H1 (cell line): ENCODE results near the gene AK8. TPM values are rescaled to one million over a fixed set of nuclear protein-coding genes. Genes with fewer than 3 reads are reported as not detected.

Experiments
- BRCA1 ChIP-seq: IDR thresholded peaks from 2 replicates; pipeline ENCODE4 v1.6.1; 2012; ENCODE audit warnings: low read depth, low read length, improper control_type of control experiment
- CBX8 ChIP-seq: fragments of 300-800, 300-1000 bp; sonication (generic); IDR thresholded peaks from 2 replicates; pipeline ENCODE4 v1.7.1; 2016; ENCODE audit warnings: low read depth, low read length, borderline replicate concordance
- CHD2 ChIP-seq: IDR thresholded peaks from 2 replicates; pipeline ENCODE4 v1.6.1; 2012; ENCODE audit warnings: low read length, improper control_type of control experiment
- CHD7 ChIP-seq: fragments of 300-600 bp; sonication (generic); IDR thresholded peaks from 2 replicates; pipeline ENCODE4 v1.7.1; 2012; ENCODE audit warnings: low read length, moderate library complexity, mild to moderate bottlenecking, inconsistent platforms; ENCODE audit not compliant: insufficient replicate concordance
- GTF2F1 ChIP-seq: IDR thresholded peaks from 2 replicates; pipeline ENCODE4 v1.6.1; 2012; ENCODE audit warnings: low read depth, low read length, improper control_type of control experiment, borderline replicate concordance
- KDM4A ChIP-seq: IDR thresholded peaks from one replicate; pipeline ENCODE4 v1.7.1; 2012; ENCODE audit warnings: low read depth, mild to moderate bottlenecking, moderate library complexity, low read length, inconsistent platforms; ENCODE audit not compliant: severe bottlenecking
- SP1 ChIP-seq: IDR thresholded peaks from 2 replicates; pipeline ENCODE4 v1.6.1; 2011; ENCODE audit warnings: low read depth, low read length
- USF2 ChIP-seq: IDR thresholded peaks from 2 replicates; pipeline ENCODE4 v1.6.1; 2011; ENCODE audit warnings: low read length, improper control_type of control experiment
- polyA plus RNA-seq, 7 experiments: library from polyadenylated mRNA; depleted of rRNA in 3 of 7; stranded (reverse) in 5 of 7; unstranded in 2 of 7; fragments of >200 nt in 5 of 7; fragments of 200-250 nt in 2 of 7; gene quantifications; 1 replicate in 5 of 7; 2 replicates in 1 of 7; 4 replicates in 1 of 7; pipeline versions ENCODE4 v1.2.1 to v1.2.3, GENCODE V29; 2011 to 2013; ENCODE audit warnings: missing spikeins in 2 of 7, mixed read lengths in 2 of 7
- total RNA-seq: library from RNA; stranded (reverse); fragmentation: NEBNext Ultra II Directional; extraction: Animal tissue kit (Norgen Biotek cat#: 25700); gene quantifications from 2 replicates; pipeline ENCODE4 v1.2.1, GENCODE V29; 2021

The AK8 gene
- total and polyA plus RNA-seq, 2 of the 8 experiments (the other 6 are each of a cell fraction or from before 2014, with no cell fraction given) = 0.35 to 0.48 TPM

- TF ChIP-seq CHD7 (no peak), SP1 (no peak), KDM4A (no peak), GTF2F1 (no peak), USF2 (no peak), BRCA1 (no peak), CHD2 (no peak), CBX8 (no peak)
Observed at GRCh38 chr9:132853482-132853881, 24.6 kb downstream of the AK8 start (continued).
